AG10803 (cell line): ENCODE measurements around the gene RPL10A.
A peak's percentile ranks its signal among the peaks of the same experiment; 100 is the strongest.
"Not testable (repeated sequence)": the region's sequence is repeated elsewhere in the genome, so short reads cannot be mapped to it uniquely, and the experiment has no call there.

Source experiments
- DNase-seq: peaks from one replicate; pipeline ENCODE4 v3.0.0; 2010; ENCODE audit warnings: low read depth
- H3K4me3 ChIP-seq: 2 replicates; pipeline ENCODE4 v1.5.1; 2011; ENCODE audit warnings: mild to moderate bottlenecking, low read length, control low read depth
- TF ChIP-seq, protein P1 (sequence below): conservative IDR thresholded peaks from 2 replicates; pipeline ENCODE4 v1.5.1; 2011; ENCODE audit warnings: mild to moderate bottlenecking, low read length, control low read depth, inconsistent platforms

RPL10A gene

GRCh38 chr6:35427851-35428321, 40.3 kb upstream of the RPL10A start:
- peak; percentile 61 for DNase-seq
- H3K4me3 ChIP-seq, result no peak overlapping the region
- TF ChIP-seq, protein P1, sequence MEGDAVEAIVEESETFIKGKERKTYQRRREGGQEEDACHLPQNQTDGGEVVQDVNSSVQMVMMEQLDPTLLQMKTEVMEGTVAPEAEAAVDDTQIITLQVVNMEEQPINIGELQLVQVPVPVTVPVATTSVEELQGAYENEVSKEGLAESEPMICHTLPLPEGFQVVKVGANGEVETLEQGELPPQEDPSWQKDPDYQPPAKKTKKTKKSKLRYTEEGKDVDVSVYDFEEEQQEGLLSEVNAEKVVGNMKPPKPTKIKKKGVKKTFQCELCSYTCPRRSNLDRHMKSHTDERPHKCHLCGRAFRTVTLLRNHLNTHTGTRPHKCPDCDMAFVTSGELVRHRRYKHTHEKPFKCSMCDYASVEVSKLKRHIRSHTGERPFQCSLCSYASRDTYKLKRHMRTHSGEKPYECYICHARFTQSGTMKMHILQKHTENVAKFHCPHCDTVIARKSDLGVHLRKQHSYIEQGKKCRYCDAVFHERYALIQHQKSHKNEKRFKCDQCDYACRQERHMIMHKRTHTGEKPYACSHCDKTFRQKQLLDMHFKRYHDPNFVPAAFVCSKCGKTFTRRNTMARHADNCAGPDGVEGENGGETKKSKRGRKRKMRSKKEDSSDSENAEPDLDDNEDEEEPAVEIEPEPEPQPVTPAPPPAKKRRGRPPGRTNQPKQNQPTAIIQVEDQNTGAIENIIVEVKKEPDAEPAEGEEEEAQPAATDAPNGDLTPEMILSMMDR, result no peak

GRCh38 chr6:35428421-35429149, 39.6 kb upstream of the RPL10A start:
- no peak for DNase-seq
- no peak overlapping the region for H3K4me3 ChIP-seq
- TF ChIP-seq, protein P1, result no peak

DNA sequence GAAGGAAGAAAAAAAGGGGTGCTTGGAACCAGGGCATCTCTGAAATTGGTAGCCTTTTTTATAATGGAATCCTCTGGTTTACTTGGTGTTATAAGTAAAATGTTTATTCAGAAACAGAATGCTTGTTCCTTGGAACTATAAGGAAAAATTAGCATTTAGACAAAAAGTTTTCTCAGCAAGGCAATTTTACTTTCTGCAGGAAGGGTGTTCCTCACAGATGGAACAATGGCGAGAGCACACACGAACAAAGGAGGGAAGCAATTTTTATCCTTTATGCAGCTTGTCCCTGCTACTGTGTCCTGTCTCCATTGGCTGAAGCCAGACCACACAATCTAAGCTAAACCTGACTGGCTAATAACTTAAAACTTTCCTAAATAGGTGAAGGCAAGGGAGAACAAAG, 38.7 kb upstream of the RPL10A start:
- TF ChIP-seq, protein P1, result no peak
- H3K4me3 ChIP-seq, result no peak overlapping the region
- DNase-seq, result no peak

DNA sequence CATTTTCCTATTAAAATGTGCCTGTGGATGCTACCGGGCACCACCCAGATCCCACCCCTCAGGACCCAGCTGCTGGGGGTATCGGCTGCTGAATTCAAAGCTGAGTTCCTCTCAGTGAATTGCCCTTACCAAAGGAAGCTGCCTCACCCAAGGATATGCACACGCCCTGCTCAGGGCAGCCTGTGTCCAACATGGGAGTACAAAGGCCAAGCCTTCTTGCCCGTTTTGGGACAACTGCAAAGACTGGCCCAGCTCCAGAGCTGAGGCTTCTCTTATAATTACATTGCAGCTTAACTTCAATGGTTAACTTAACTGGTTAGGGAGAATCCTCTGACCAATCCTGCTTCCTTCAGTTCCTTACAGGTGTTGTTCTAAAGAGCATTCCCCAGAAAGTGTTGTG, 35.9 kb upstream of the RPL10A start:
- no peak for DNase-seq
- TF ChIP-seq, protein P1, result no peak
- H3K4me3 ChIP-seq, result no peak overlapping the region

- not testable (repeated sequence) for DNase-seq
Observed at GRCh38 chr6:35432702-35433101, 35.5 kb upstream of the RPL10A start.

GRCh38 chr6:35435074-35435837, 32.9 kb upstream of the RPL10A start:
- DNase-seq, result no peak
- no peak overlapping the region for H3K4me3 ChIP-seq
- TF ChIP-seq, protein P1, result no peak

More at GRCh38 chr6:35432702-35433101, 35.5 kb upstream of the RPL10A start:
- H3K4me3 ChIP-seq, result not testable (repeated sequence)

DNA sequence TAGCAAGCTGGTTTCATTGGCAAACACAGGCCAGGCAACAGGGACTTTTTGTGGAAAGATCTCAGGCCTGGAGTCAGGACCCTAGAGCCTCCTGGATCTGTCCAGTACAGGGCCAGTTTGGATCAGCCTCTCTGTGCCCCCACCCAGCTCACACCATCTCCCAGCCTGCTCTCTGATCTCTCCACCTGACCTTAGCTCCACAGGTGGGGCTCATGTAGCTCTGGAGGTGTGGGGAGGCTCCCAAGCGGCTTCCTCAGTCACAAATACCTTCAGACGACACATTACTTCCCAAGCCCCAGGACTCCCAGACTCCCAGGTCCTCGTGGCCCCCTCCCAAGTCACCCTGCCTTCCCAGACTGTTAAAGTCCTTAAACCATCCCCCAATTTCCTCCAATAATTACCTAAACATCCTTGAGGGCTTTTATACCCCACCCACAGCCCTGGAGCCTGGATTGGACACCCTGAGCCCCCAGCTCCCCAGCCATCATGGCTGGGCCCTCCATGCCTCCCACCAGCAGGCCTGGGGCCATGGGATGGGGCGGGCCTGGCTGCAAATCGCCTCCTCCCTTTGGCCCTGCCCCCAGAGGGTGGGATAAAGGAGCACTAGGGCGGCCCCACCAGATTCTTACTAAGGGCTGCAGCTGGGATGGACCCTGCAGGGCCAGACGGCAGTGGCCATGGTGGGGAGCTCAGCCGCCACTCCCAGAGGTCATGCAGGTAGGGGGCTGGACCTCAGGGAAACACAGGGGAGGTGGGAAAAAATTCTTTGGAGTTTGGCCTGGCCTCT, 31.9 kb upstream of the RPL10A start:
- no peak for DNase-seq
- TF ChIP-seq, protein P1, result no peak
- no peak overlapping the region for H3K4me3 ChIP-seq

DNA sequence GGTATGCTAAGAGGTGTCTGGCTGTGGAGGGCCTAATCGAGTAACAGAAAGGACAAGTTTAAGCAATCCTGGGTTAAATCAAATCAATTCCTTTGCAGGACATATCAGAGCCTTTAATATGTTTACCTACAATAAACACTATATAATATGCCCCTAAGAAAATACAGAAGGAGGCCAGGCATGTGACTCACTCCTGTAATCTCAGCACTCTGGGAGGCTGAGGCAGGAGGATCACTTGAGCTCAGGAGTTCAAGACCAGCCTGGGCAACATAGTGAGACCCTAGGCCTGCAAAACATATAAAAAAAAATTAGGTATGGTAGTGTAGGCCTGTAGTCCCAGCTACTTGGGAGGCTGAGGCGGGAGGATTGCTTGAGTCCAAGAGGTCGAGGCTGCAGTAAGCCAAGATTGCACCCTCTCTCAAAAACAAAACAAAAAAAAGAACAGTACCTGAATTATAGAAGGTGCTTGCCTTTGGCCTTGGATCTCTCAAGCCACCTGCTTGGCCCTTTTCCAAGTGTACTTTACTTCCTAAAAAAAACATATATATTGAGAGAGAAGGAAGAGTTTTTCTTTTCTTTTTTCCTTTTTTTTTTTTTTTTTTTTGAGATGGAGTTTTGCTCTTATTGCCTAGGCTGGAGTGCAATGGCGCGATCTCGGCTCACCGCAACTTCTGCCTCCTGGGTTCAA, 29.7 kb upstream of the RPL10A start:
- not testable (repeated sequence) for DNase-seq, H3K4me3 ChIP-seq
